AG04450 (cell line): ENCODE measurements around the gene TMEM269. TPM values are rescaled to one million over a fixed set of nuclear protein-coding genes. Genes with fewer than 3 reads are reported as not detected.
"Not testable (repeated sequence)": the region's sequence is repeated elsewhere in the genome, so short reads cannot be mapped to it uniquely, and the experiment has no call there.

Experiments
- CTCF ChIA-PET: fragments of 300-600, 350-600 bp; formaldehyde crosslinking; extraction: SDS; loops from one replicate; lab custom pipeline; 2022; ENCODE audit warnings: antibody characterized with exemption, inconsistent platforms; lab: Charles Lee
- POLR2A ChIA-PET: fragments of 350-600 bp; formaldehyde crosslinking; extraction: SDS; loops from one replicate; lab custom pipeline; 2021; ENCODE audit warnings: antibody characterized with exemption, inconsistent platforms; lab: Yijun Ruan, JAX
- DNase-seq: peaks from one replicate; pipeline ENCODE4 v3.0.0-alpha.2; 2011; ENCODE audit warnings: low read depth, low spot score
- H3K27ac ChIP-seq: one replicate; pipeline ENCODE4 v1.5.1; 2012; ENCODE audit warnings: low read depth, low read length, control low read depth
- H3K27me3 ChIP-seq: one replicate; pipeline ENCODE4 v1.6.0; 2012; ENCODE audit warnings: low read length; ENCODE audit not compliant: control insufficient read depth, insufficient read depth
- H3K4me3 ChIP-seq: 2 replicates; pipeline ENCODE4 v1.5.1; 2011; ENCODE audit warnings: mild to moderate bottlenecking, low read depth, low read length, control low read depth
- H3K9me3 ChIP-seq: 2 replicates; pipeline ENCODE4 v1.5.1; 2012; ENCODE audit warnings: low read length; ENCODE audit not compliant: control insufficient read depth, insufficient read depth
- CTCF ChIP-seq: IDR thresholded peaks from 2 replicates; pipeline ENCODE4 v1.5.1; 2011; ENCODE audit warnings: low read depth, low read length, control low read depth, inconsistent platforms
- polyA plus RNA-seq: library from polyadenylated mRNA; depleted of rRNA; stranded (reverse); fragments of >200 nt; gene quantifications from 2 replicates; pipeline ENCODE4 v1.2.3, GENCODE V29; 2011

TMEM269 gene
- polyA plus RNA-seq, 1 experiment, result 0.04 TPM

- no peak for TF ChIP-seq CTCF
- Histone ChIP-seq H3K27ac (no peak overlapping the region), H3K27me3 (no peaks in the 10 kb centered on the region), H3K9me3 (no peaks in the 10 kb centered on the region), H3K4me3 (no peak overlapping the region)
- DNase-seq, result no peak
- CTCF ChIA-PET, result interaction anchor here (1.2 kb wide), 1 partner anchor 172 kb away, joined by 4 read pairs; no protein-coding TSS in a partner anchor
- POLR2A ChIA-PET, result no interaction called here
These were observed 34.8 kb upstream of the TMEM269 start for GRCh38 chr1:42750041-42750440.

- H3K4me3 ChIP-seq, H3K9me3 ChIP-seq, H3K27ac ChIP-seq, DNase-seq, H3K27me3 ChIP-seq, CTCF ChIA-PET: not testable (repeated sequence)
- POLR2A ChIA-PET, result interaction anchor here (1.0 kb wide), 1 partner anchor 69 kb away, joined by 5 read pairs; the partner anchor contains the start of gene YBX1
These were observed 33.2 kb upstream of the TMEM269 start for GRCh38 chr1:42751511-42752070.

- CTCF ChIA-PET, result interaction anchor here (0.6 to 1.3 kb wide), 6 partner anchors 10 to 579 kb away, joined by 3 to 8 read pairs (median 4); partner anchors contain the start of gene P3H1
- H3K9me3 ChIP-seq, result no peaks in the 10 kb centered on the region
- no peak for TF ChIP-seq CTCF
- DNase-seq, result no peak
- H3K4me3 ChIP-seq, result no peak overlapping the region
- H3K27me3 ChIP-seq, result no peaks in the 10 kb centered on the region
- POLR2A ChIA-PET, result interaction anchor here (1.0 kb wide), 2 partner anchors 14 to 70 kb away, joined by 4 to 5 read pairs; partner anchors contain the start of gene YBX1
- no peak overlapping the region for H3K27ac ChIP-seq
These were observed 32.5 kb upstream of the TMEM269 start for GRCh38 chr1:42752284-42752683.

GRCh38 chr1:42753070-42753469 lies 31.7 kb upstream of the TMEM269 start:
- ChIA-PET POLR2A (interaction anchor here (1.0 kb wide), 1 partner anchor 13 kb away, joined by 4 read pairs; no protein-coding TSS in a partner anchor), CTCF (interaction anchor here (0.6 to 1.3 kb wide), 6 partner anchors 10 to 580 kb away, joined by 3 to 8 read pairs (median 4); partner anchors contain the start of gene P3H1)
- Histone ChIP-seq H3K27me3 (no peaks in the 10 kb centered on the region), H3K4me3 (no peak overlapping the region), H3K27ac (peak overlapping the region; percentile 53), H3K9me3 (no peaks in the 10 kb centered on the region)
- no peak for TF ChIP-seq CTCF
- no peak for DNase-seq

- POLR2A ChIA-PET, result interaction anchor here (1.3 kb wide), 1 partner anchor 9 kb away, joined by 4 read pairs; no protein-coding TSS in a partner anchor
- peak; percentile 39 for DNase-seq
- peak; percentile 66 for TF ChIP-seq CTCF
- Histone ChIP-seq H3K27me3 (no peaks in the 10 kb centered on the region), H3K9me3 (no peaks in the 10 kb centered on the region), H3K4me3 (no peak overlapping the region), H3K27ac (no peak overlapping the region)
- CTCF ChIA-PET, result interaction anchor here (0.8 to 1.6 kb wide), 6 partner anchors 10 to 610 kb away, joined by 3 to 5 read pairs (median 3); partner anchors contain the start of genes C1orf50 and P3H1
These were observed 27.6 kb upstream of the TMEM269 start for GRCh38 chr1:42756956-42757891.
